Stimulated activated CD8-positive, alpha-beta memory T cell treated with anti-CD3 and anti-CD28 coated beads, Interleukin-12 subunit alpha, Interleukin-12 subunit beta, amount 100 ng/mL, for 24 hours (primary cell): ENCODE measurements around the gene AGMO.

Experiments used
- DNase-seq: peaks from one replicate; pipeline ENCODE4 v3.0.0-alpha.2; 2020; ENCODE audit errors: extremely low read depth

The AGMO gene

DNA sequence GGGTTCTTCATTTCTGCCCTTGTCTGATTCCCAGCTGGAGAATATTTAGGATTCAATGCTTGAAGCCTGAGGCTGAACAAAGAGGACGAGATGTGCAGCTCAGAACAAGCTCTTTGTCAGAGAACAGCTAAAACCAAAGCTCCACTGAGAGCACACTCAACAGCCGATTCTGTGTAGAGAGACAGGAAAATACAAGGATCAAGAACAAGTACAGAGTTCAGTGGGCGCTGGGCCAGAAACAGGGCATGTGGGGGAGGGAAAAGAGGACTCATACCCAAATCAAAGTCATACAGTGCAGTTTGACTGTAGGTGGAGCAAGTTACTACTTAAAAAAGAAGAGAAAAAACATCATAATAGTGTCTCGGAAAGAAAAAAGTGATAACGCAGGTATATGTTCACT, at the start of gene AGMO:
TSS of gene AGMO (minus strand) at position 181 of the 400 bp plus-strand sequence.
- DNase-seq: no peak

DNA sequence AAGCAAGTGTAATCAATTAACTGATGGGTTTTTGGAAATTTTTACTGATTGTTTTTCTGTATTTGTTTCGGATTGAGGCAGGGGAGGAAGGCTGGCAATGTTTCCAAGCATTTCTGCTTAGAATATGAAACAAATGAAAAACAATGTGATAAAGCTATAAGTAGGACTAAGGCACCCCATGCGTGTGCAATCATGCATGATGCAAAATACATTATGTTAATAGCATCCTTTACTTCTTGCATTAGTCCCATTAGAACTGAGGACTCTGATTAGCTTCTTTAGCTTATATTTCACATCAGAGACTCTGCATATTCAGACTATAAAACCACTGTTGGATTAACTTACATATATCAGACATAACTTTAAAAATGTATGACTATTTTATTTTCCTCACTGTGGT, 48.7 kb upstream of the AGMO start:
- DNase-seq: no peak

DNA sequence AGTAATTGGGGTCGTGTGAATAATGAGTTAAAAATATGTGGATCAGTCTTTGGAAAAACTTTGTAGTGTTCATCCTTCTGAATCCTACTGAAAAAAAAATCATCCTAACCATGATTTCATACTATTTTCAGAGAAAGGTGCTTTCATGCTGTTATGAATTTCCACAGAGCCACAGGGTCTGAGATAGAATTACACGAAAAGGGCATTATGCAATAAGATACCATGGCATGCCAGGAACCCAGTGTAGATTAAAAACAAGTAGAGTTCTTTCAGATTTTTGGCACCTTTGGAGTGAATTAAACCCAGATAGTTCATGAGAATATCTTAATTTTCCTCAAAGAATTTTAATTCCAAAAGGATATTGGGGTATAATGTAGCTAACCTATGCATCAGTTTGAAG, 47.5 kb upstream of the AGMO start:
- DNase-seq: no peak

DNA sequence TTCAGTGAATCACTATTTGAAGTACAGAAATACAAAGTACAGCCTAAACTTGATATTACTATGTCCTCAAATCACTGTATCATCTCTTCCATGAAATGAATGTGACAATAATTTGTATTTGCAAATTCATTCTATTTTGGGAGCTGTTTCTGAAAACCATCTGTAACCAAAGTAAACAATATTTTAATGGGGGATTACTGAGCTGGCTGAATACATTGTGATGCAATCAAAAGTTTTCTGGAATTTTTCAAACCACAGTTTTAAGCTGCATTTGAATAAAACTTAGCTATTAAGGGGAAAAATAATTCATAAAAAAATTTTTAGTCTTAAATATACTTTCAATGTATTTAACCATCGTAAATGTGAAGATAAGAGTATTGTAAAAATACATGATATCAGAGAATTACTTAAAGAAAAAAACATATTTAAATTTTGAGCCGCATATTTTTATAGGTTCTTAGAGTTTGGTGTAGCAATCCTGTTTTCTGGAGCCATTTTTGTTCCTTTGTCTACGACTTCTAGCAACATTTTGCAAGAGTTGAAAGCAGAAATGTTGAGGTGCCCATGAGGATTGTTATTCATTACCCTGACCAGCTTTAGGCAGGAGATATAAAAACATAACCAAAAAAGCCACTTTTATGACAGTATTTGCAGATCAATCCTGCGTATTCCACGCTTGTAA, 45.9 kb upstream of the AGMO start:
- DNase-seq: no peak

GRCh38 chr7:15606561-15606960, 44.7 kb upstream of the AGMO start:
- DNase-seq: no peak

GRCh38 chr7:15604166-15604565, 42.4 kb upstream of the AGMO start:
- DNase-seq: no peak

GRCh38 chr7:15603124-15603523, 41.3 kb upstream of the AGMO start:
- DNase-seq: no peak

DNA sequence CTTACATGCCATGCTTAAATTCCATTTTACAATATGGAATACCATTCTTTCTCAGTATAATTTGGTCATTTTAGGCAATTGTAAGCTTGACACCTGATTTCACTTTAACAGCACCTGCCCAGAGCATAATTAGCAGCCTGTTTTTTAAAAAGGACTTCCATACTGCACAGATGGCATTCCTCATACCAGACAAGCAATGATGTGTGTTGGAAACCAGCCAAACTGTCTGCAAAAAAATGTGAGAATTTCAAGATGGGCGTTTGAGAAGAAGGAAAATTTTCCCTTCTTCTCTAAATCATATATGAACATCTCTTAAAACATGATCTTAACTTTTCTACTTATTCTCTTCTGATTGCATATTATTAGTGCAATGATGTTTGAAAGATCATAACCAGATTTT, 40.4 kb upstream of the AGMO start:
- DNase-seq: no peak

DNA sequence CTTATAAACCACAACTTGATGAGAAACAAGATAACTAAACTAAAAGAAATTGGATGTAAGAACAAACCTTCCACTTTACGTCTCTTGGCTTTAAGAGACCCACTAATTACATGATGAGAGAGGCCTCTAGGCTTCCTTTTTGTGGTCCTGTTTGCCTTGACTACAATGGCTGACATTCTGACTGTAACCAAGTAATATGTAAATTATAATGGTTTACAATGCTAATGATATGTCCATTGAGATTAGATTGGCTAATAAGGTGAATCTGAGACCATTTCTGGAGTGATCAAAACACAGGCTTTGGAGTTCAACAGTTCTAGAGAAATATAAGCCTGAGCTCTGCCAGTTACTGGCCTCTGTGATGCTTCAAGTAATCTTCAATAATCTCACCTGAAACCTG, 39.4 kb upstream of the AGMO start:
- DNase-seq: no peak

- DNase-seq: no peak
Measured at GRCh38 chr7:15600298-15600697, 38.5 kb upstream of the AGMO start.

DNA sequence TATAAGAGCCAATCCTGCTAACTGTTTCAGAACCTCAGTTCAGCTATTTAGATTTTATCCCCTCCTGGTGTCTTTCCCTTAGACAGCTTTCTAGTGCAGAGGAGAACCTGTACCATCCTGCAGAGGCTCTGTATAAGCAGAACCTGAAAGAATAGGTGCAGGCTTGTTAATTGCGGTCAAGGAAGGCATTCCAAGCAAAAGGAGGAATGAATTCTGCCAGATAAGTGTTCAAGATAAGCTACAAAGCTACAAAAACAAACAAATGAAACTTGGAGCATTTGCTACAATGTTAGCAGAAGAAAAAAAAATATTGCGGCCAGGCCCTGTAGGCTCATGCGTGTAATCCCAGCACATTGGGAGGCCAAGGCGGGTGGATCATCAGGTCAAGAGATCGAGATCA, 32.6 kb upstream of the AGMO start:
- no peak for DNase-seq

- no peak for DNase-seq
Measured at GRCh38 chr7:15593382-15593781, 31.6 kb upstream of the AGMO start.

GRCh38 chr7:15586266-15586665, 24.5 kb upstream of the AGMO start:
- no peak for DNase-seq

GRCh38 chr7:15584575-15584974, 22.8 kb upstream of the AGMO start:
- DNase-seq: no peak

- DNase-seq: no peak
Measured at GRCh38 chr7:15582773-15583172, 21.0 kb upstream of the AGMO start.

- DNase-seq: no peak
Measured at GRCh38 chr7:15581352-15581951, 19.6 kb upstream of the AGMO start.

- DNase-seq: no peak
Measured at GRCh38 chr7:15580604-15581351, 19.0 kb upstream of the AGMO start.

- no peak for DNase-seq
Measured at GRCh38 chr7:15577600-15577999, 15.8 kb upstream of the AGMO start.

GRCh38 chr7:15571301-15571878, 9.6 kb upstream of the AGMO start:
- no peak for DNase-seq

DNA sequence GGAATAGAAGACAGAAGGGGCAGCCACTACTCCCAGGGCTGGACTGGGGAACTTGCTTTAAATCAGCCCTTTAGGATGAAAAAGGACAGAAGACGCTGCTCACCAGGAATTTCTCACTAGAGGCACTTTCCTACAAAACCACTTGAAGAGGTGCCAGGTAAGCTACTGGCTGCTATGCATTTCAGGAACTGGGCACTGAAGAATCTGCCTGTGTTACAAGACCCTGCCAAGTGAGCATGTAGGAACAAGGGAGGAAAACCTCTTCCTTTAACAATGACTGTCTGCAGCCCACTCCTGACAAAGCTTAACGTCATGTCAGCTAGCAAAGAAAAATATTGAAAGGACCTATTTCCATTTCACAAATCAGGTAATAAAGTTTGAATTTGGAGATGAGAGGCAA, 5.8 kb upstream of the AGMO start:
- DNase-seq: no peak

DNA sequence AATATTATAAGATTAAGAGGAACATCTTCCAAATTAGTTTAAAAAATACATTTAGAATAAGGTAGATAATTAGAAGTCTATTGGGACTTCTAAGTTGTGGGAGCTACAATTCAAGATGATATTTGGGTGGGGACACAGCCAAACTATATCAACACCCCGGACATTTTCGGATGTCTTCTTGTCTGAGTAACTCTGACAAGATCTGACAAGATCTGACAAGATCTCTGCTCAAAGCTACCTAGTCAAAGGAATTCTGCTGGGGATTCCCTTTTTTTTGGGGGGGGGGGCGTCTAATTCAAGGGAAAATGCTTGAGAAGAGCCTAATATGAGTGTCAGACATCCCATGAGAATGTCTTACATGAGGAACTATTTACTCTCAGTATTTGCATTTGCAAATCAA, 5.2 kb upstream of the AGMO start:
- DNase-seq: no peak

- DNase-seq: no peak
Measured at GRCh38 chr7:15566476-15566875, 4.7 kb upstream of the AGMO start.

- DNase-seq: no peak
Measured at GRCh38 chr7:15560968-15561367, 847 bp downstream of the AGMO start.
